GM19463 (cell line): ENCODE results near the gene RAB1B.

Experiments used
- ATAC-seq: cut with Tn5 transposase; IDR thresholded peaks from one replicate; pipeline ENCODE4 v1.9.1; 2021; ENCODE audit warnings: mild to moderate bottlenecking, moderate library complexity; ENCODE audit not compliant: unreplicated experiment

RAB1B gene

GRCh38 chr11:66268244-66268951 is at the start of gene RAB1B:
TSS of gene RAB1B (plus strand) at chr11:66268639. CDS start at chr11:66268680, 41 bp downstream.
- ATAC-seq, result peak; percentile 82

- ATAC-seq, result no peak
These were observed 49.4 kb upstream of the RAB1B start for GRCh38 chr11:66218846-66219620.

- ATAC-seq, result no peak
These were observed 48.4 kb upstream of the RAB1B start for GRCh38 chr11:66219846-66220565.

GRCh38 chr11:66220566-66220935 is 47.9 kb upstream of the RAB1B start:
- ATAC-seq, result no peak

GRCh38 chr11:66221012-66221411 is 47.4 kb upstream of the RAB1B start:
- ATAC-seq, result no peak

GRCh38 chr11:66221726-66222236 is 46.7 kb upstream of the RAB1B start:
- ATAC-seq, result peak; percentile 4

GRCh38 chr11:66222358-66223149 is 45.9 kb upstream of the RAB1B start:
- peak; percentile 86 for ATAC-seq

- no peak for ATAC-seq
These were observed 44.1 kb upstream of the RAB1B start for GRCh38 chr11:66224226-66224855.

- no peak for ATAC-seq
These were observed 43.4 kb upstream of the RAB1B start for GRCh38 chr11:66225066-66225465.

- ATAC-seq, result no peak
These were observed 42.3 kb upstream of the RAB1B start for GRCh38 chr11:66226101-66226500.

- no peak for ATAC-seq
These were observed 40.7 kb upstream of the RAB1B start for GRCh38 chr11:66227700-66228099.

GRCh38 chr11:66228521-66228920 is 39.9 kb upstream of the RAB1B start:
- ATAC-seq, result no peak

- ATAC-seq, result no peak
These were observed 38.3 kb upstream of the RAB1B start for GRCh38 chr11:66230156-66230555.

- ATAC-seq, result no peak
These were observed 37.5 kb upstream of the RAB1B start for GRCh38 chr11:66230978-66231377.

- ATAC-seq, result no peak
These were observed 36.9 kb upstream of the RAB1B start for GRCh38 chr11:66231561-66231960.

GRCh38 chr11:66232769-66233168 is 35.7 kb upstream of the RAB1B start:
- ATAC-seq, result no peak

- ATAC-seq, result no peak
These were observed 35.1 kb upstream of the RAB1B start for GRCh38 chr11:66233301-66233700.

GRCh38 chr11:66235141-66235540 is 33.3 kb upstream of the RAB1B start:
- ATAC-seq, result no peak

- ATAC-seq, result no peak
These were observed 30.6 kb upstream of the RAB1B start for GRCh38 chr11:66237867-66238266.

GRCh38 chr11:66238786-66239413 is 29.5 kb upstream of the RAB1B start:
- ATAC-seq, result no peak
